ENCODE measurements around the gene CATSPERZ.
A peak's percentile ranks its signal among the peaks of the same experiment; 100 is the strongest.

Gene CATSPERZ

DNA sequence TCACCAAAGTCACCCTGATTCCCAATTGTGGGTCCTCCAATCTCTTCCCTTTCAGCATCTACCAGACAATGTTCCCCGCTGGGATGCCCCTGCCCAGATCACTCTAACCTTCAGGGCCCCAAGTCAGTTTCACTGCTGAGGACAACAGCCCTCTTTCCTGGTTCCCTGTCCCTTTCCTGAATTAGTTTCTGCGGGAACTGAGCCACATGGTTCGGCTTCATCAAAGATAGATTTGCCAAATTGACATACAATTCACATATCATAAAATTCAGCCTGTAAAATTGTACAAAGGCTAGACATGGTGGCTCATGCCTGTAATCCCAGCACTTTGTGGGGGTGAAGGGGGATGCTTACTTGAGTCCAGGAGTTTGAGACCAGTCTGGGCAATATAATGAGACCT is 27.8 kb downstream of the CATSPERZ start:
- Histone ChIP-seq H3K36me3 (ENCODE audit: control insufficient read depth in 5 of 5, insufficient read depth in 5 of 5, low read length in 5 of 5) (peaks cover 0 to 9% (median 0%) of the 10 kb centered on the region in 5 donors), H3K9ac (ENCODE audit: low read length in 5 of 5) (no peak overlapping the region), H3K4me1 (ENCODE audit: control insufficient read depth in 5 of 5, insufficient read depth in 5 of 5, low read length in 5 of 5) (peaks cover 9 to 28% (median 21%) of the 10 kb centered on the region in 5 donors), H3K27me3 (ENCODE audit: control insufficient read depth in 5 of 5, insufficient read depth in 4 of 5, low read length in 5 of 5) (peaks cover 0 to 2% (median 0%) of the 10 kb centered on the region in 5 donors), H3K27ac (ENCODE audit: low read depth, low read length) (no peak overlapping the region), H3K4me3 (ENCODE audit: low read depth in 1 of 5, low read length in 5 of 5) (no peak overlapping the region), H3K9me3 (ENCODE audit: control insufficient read depth in 5 of 5, low read length in 5 of 5) (no peaks in the 10 kb centered on the region)

- Histone ChIP-seq H3K9me3 (ENCODE audit: control insufficient read depth in 5 of 5, low read length in 5 of 5) (no peaks in the 10 kb centered on the region), H3K9ac (ENCODE audit: low read length in 5 of 5) (no peak overlapping the region), H3K4me3 (ENCODE audit: low read depth in 1 of 5, low read length in 5 of 5) (no peak overlapping the region), H3K4me1 (ENCODE audit: control insufficient read depth in 5 of 5, insufficient read depth in 5 of 5, low read length in 5 of 5) (peaks cover 9 to 28% (median 21%) of the 10 kb centered on the region in 5 donors), H3K36me3 (ENCODE audit: control insufficient read depth in 5 of 5, insufficient read depth in 5 of 5, low read length in 5 of 5) (no peaks in the 10 kb centered on the region), H3K27ac (ENCODE audit: low read depth, low read length) (no peak overlapping the region), H3K27me3 (ENCODE audit: control insufficient read depth in 5 of 5, insufficient read depth in 4 of 5, low read length in 5 of 5) (peaks cover 0 to 2% (median 0%) of the 10 kb centered on the region in 5 donors)
Measured at GRCh38 chr11:64330888-64331287, 30.7 kb downstream of the CATSPERZ start.

- Histone ChIP-seq H3K4me3 (ENCODE audit: low read depth in 1 of 5, low read length in 5 of 5) (no peak overlapping the region), H3K27ac (ENCODE audit: low read depth, low read length) (no peak overlapping the region), H3K27me3 (ENCODE audit: control insufficient read depth in 5 of 5, insufficient read depth in 4 of 5, low read length in 5 of 5) (peaks cover 0 to 2% (median 0%) of the 10 kb centered on the region in 5 donors), H3K9me3 (ENCODE audit: control insufficient read depth in 5 of 5, low read length in 5 of 5) (no peaks in the 10 kb centered on the region), H3K9ac (ENCODE audit: low read length in 5 of 5) (no peak overlapping the region), H3K36me3 (ENCODE audit: control insufficient read depth in 5 of 5, insufficient read depth in 5 of 5, low read length in 5 of 5) (no peaks in the 10 kb centered on the region), H3K4me1 (ENCODE audit: control insufficient read depth in 5 of 5, insufficient read depth in 5 of 5, low read length in 5 of 5) (peaks cover 9 to 28% (median 21%) of the 10 kb centered on the region in 5 donors)
Measured at GRCh38 chr11:64331569-64332371, 31.6 kb downstream of the CATSPERZ start.

DNA sequence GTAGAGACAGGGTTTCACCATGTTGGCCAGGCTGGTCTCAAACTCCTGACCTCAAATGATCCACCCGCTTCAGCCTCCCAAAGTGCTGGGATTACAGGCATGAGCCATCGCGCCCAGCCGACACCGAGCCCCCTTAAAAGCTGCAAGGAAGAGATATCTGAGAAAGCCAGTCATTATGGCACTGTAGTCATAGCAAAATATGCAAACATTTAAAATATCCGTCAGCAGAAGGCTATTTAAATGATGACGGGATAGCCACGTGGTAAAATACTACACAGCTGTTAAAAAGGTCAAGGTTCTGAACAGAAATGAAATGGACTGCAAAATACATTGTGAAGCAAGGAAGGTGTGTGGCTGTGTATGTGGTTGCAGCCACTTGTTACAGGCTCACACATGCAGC is 33.4 kb downstream of the CATSPERZ start:
- Histone ChIP-seq H3K27ac (ENCODE audit: low read depth, low read length) (no peak overlapping the region), H3K36me3 (ENCODE audit: control insufficient read depth in 5 of 5, insufficient read depth in 5 of 5, low read length in 5 of 5) (no peaks in the 10 kb centered on the region), H3K4me3 (ENCODE audit: low read depth in 1 of 5, low read length in 5 of 5) (no peak overlapping the region), H3K27me3 (ENCODE audit: control insufficient read depth in 5 of 5, insufficient read depth in 4 of 5, low read length in 5 of 5) (peaks cover 0 to 2% (median 0%) of the 10 kb centered on the region in 5 donors), H3K9me3 (ENCODE audit: control insufficient read depth in 5 of 5, low read length in 5 of 5) (no peaks in the 10 kb centered on the region), H3K9ac (ENCODE audit: low read length in 5 of 5) (no peak overlapping the region), H3K4me1 (ENCODE audit: control insufficient read depth in 5 of 5, insufficient read depth in 5 of 5, low read length in 5 of 5) (peaks cover 9 to 28% (median 21%) of the 10 kb centered on the region in 5 donors)

- Histone ChIP-seq H3K36me3 (ENCODE audit: control insufficient read depth in 5 of 5, insufficient read depth in 5 of 5, low read length in 5 of 5) (no peaks in the 10 kb centered on the region), H3K4me1 (ENCODE audit: control insufficient read depth in 5 of 5, insufficient read depth in 5 of 5, low read length in 5 of 5) (peaks cover 2 to 21% (median 9%) of the 10 kb centered on the region in 5 donors), H3K9me3 (ENCODE audit: control insufficient read depth in 5 of 5, low read length in 5 of 5) (no peaks in the 10 kb centered on the region), H3K4me3 (ENCODE audit: low read depth in 1 of 5, low read length in 5 of 5) (no peak overlapping the region), H3K9ac (ENCODE audit: low read length in 5 of 5) (no peak overlapping the region), H3K27ac (ENCODE audit: low read depth, low read length) (no peak overlapping the region), H3K27me3 (ENCODE audit: control insufficient read depth in 5 of 5, insufficient read depth in 4 of 5, low read length in 5 of 5) (peaks cover 0 to 2% (median 0%) of the 10 kb centered on the region in 5 donors)
Measured at GRCh38 chr11:64334764-64335735, 34.9 kb downstream of the CATSPERZ start.

- peaks cover 0 to 25% (median 18%) of the 10 kb centered on the region in 5 donors for H3K4me1 ChIP-seq (ENCODE audit: control insufficient read depth in 5 of 5, insufficient read depth in 5 of 5, low read length in 5 of 5)
Measured at GRCh38 chr11:64337538-64338249, 37.5 kb downstream of the CATSPERZ start.

GRCh38 chr11:64338716-64339115 is 38.6 kb downstream of the CATSPERZ start:
- no peaks in the 10 kb centered on the region for H3K27me3 ChIP-seq (ENCODE audit: control insufficient read depth in 5 of 5, insufficient read depth in 4 of 5, low read length in 5 of 5)
- no peaks in the 10 kb centered on the region for H3K36me3 ChIP-seq (ENCODE audit: control insufficient read depth in 5 of 5, insufficient read depth in 5 of 5, low read length in 5 of 5)
- no peaks in the 10 kb centered on the region for H3K9me3 ChIP-seq (ENCODE audit: control insufficient read depth in 5 of 5, low read length in 5 of 5)
- no peak overlapping the region for H3K4me3 ChIP-seq (ENCODE audit: low read depth in 1 of 5, low read length in 5 of 5)
- no peak overlapping the region for H3K27ac ChIP-seq (ENCODE audit: low read depth, low read length)
- H3K4me1 ChIP-seq (ENCODE audit: control insufficient read depth in 5 of 5, insufficient read depth in 5 of 5, low read length in 5 of 5) = peaks cover 0 to 31% (median 22%) of the 10 kb centered on the region in 5 donors
- no peak overlapping the region for H3K9ac ChIP-seq (ENCODE audit: low read length in 5 of 5)

More at GRCh38 chr11:64337538-64338249, 37.5 kb downstream of the CATSPERZ start:
- Histone ChIP-seq H3K27ac (ENCODE audit: low read depth, low read length) (no peak overlapping the region), H3K27me3 (ENCODE audit: control insufficient read depth in 5 of 5, insufficient read depth in 4 of 5, low read length in 5 of 5) (no peaks in the 10 kb centered on the region), H3K9ac (ENCODE audit: low read length in 5 of 5) (no peak overlapping the region), H3K4me3 (ENCODE audit: low read depth in 1 of 5, low read length in 5 of 5) (no peak overlapping the region), H3K36me3 (ENCODE audit: control insufficient read depth in 5 of 5, insufficient read depth in 5 of 5, low read length in 5 of 5) (no peaks in the 10 kb centered on the region), H3K9me3 (ENCODE audit: control insufficient read depth in 5 of 5, low read length in 5 of 5) (no peaks in the 10 kb centered on the region)

DNA sequence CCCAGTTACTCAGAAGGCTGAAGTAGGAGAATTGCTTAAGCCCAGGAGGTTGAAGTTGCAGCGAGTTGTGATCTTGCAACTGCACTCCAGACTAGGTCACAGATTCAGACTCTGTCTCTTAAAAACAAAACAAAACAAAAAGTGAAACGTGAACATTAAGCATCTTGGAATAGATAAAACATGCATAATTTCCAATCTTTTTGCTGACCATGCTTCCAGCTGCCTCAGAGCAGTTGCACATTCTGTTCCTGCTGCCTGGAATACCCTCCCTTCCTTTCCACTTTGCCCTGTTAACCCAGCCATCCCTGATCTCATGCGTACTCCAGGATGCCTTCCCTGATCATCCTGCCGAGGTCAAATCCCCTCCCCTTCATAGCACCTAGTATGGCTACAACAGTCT is 39.1 kb downstream of the CATSPERZ start:
- Histone ChIP-seq H3K9me3 (ENCODE audit: control insufficient read depth in 5 of 5, low read length in 5 of 5) (no peaks in the 10 kb centered on the region), H3K4me1 (ENCODE audit: control insufficient read depth in 5 of 5, insufficient read depth in 5 of 5, low read length in 5 of 5) (peaks cover 0 to 31% (median 22%) of the 10 kb centered on the region in 5 donors), H3K27ac (ENCODE audit: low read depth, low read length) (no peak overlapping the region), H3K36me3 (ENCODE audit: control insufficient read depth in 5 of 5, insufficient read depth in 5 of 5, low read length in 5 of 5) (no peaks in the 10 kb centered on the region), H3K27me3 (ENCODE audit: control insufficient read depth in 5 of 5, insufficient read depth in 4 of 5, low read length in 5 of 5) (no peaks in the 10 kb centered on the region), H3K9ac (ENCODE audit: low read length in 5 of 5) (no peak overlapping the region), H3K4me3 (ENCODE audit: low read depth in 1 of 5, low read length in 5 of 5) (peak overlapping the region in 1 of 5 donors; percentile 47)

- Histone ChIP-seq H3K27me3 (ENCODE audit: control insufficient read depth in 5 of 5, insufficient read depth in 4 of 5, low read length in 5 of 5) (no peaks in the 10 kb centered on the region), H3K4me1 (ENCODE audit: control insufficient read depth in 5 of 5, insufficient read depth in 5 of 5, low read length in 5 of 5) (peaks cover 0 to 31% (median 22%) of the 10 kb centered on the region in 5 donors), H3K9ac (ENCODE audit: low read length in 5 of 5) (peak within 1 kb of the TSS in 2 of 5 donors; percentile 20 to 41), H3K4me3 (ENCODE audit: low read depth in 1 of 5, low read length in 5 of 5) (peak within 1 kb of the TSS in 2 of 5 donors; percentile 36 to 47), H3K9me3 (ENCODE audit: control insufficient read depth in 5 of 5, low read length in 5 of 5) (no peaks in the 10 kb centered on the region), H3K36me3 (ENCODE audit: control insufficient read depth in 5 of 5, insufficient read depth in 5 of 5, low read length in 5 of 5) (peaks cover 0 to under 1% (median 0%) of the 10 kb centered on the region in 5 donors), H3K27ac (ENCODE audit: low read depth, low read length) (no peak within 1 kb of the TSS)
Measured at GRCh38 chr11:64339754-64340408, 39.7 kb downstream of the CATSPERZ start, which contains the start of gene CCDC88B. CCDC88B (plus strand) TSS chr11:64340204; CDS start chr11:64340267, 63 bp downstream.

Data from subcutaneous abdominal adipose tissue (tissue), 5 donors.